PC-3 (cell line): ENCODE data around the gene ST6GALNAC1.
"Not testable (repeated sequence)": the region's sequence is repeated elsewhere in the genome, so short reads cannot be mapped to it uniquely, and the experiment has no call there.

ENCODE experiments used
- EZH2 ChIP-seq: fragments of 300-600 bp; sonication (generic); IDR thresholded peaks from one replicate; pipeline ENCODE4 v1.6.1; 2017; ENCODE audit warnings: antibody characterized with exemption, mild to moderate bottlenecking, low read length; ENCODE audit not compliant: unreplicated experiment
- EZH2phosphoT487 ChIP-seq: fragments of 300-600 bp; sonication (generic); IDR thresholded peaks from 2 replicates; pipeline ENCODE4 v1.6.1; 2018; ENCODE audit warnings: mild to moderate bottlenecking, antibody characterized with exemption, low read length, borderline replicate concordance
- TF ChIP-seq, protein P1 (sequence below): fragments of 300-600 bp; sonication (generic); conservative IDR thresholded peaks from 2 replicates; pipeline ENCODE4 v1.5.1; 2017; ENCODE audit warnings: antibody characterized with exemption, low read depth, mild to moderate bottlenecking, low read length

GRCh38 chr17:76636486-76637206 lies 6.9 kb downstream of the ST6GALNAC1 start:
- TF ChIP-seq EZH2, EZH2phosphoT487: not testable (repeated sequence)
- TF ChIP-seq, protein P1, sequence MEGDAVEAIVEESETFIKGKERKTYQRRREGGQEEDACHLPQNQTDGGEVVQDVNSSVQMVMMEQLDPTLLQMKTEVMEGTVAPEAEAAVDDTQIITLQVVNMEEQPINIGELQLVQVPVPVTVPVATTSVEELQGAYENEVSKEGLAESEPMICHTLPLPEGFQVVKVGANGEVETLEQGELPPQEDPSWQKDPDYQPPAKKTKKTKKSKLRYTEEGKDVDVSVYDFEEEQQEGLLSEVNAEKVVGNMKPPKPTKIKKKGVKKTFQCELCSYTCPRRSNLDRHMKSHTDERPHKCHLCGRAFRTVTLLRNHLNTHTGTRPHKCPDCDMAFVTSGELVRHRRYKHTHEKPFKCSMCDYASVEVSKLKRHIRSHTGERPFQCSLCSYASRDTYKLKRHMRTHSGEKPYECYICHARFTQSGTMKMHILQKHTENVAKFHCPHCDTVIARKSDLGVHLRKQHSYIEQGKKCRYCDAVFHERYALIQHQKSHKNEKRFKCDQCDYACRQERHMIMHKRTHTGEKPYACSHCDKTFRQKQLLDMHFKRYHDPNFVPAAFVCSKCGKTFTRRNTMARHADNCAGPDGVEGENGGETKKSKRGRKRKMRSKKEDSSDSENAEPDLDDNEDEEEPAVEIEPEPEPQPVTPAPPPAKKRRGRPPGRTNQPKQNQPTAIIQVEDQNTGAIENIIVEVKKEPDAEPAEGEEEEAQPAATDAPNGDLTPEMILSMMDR = not testable (repeated sequence)
